Activated CD4-positive, alpha-beta T cell treated with anti-CD3 and anti-CD28 coated beads, Interleukin-2, amount 50 U/mL, for 4 hours (primary cell): Measurements from ENCODE around the gene CGB2.
"Not testable (repeated sequence)": the region's sequence is repeated elsewhere in the genome, so short reads cannot be mapped to it uniquely, and the experiment has no call there.

Source experiments
- DNase-seq, 2 experiments: peaks; one replicate each; pipeline ENCODE4 v3.0.0-alpha.2; 2020

CGB2 gene

DNA sequence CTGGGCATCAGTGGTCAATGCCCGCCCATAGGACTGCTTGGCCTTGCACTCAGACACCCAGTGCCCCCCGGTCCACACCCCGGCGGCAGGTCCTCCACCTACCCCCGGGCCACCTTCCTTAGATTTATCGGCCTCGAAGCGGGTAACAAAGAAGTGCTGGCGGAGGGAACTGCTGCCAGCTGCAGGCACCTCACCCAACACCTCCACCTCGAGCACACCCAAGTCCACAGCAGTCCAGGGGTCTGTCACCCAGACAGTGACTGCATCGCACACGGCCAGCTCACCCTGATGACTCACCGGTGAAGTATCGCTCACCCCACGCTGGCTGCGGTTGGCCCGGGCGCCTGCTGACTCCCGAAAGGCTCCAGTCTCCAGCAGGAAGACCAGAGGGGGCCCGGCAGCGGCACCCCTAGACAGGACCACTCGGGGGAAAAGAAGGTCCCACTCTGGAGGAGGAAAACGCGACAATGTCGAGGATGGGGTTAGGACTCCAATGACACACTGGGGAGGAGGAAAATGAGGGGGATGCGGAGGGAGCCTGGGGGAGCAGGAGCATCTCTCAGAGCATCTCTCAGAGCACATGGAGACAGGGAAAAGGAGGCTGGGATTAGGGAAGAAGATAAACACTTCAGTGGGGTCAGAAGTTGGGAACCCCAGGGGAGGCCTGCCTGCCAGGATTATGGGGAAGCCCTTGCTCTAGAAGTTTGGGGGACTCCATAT lies 7.0 kb downstream of the CGB2 start:
- DNase-seq, result not testable (repeated sequence)

DNA sequence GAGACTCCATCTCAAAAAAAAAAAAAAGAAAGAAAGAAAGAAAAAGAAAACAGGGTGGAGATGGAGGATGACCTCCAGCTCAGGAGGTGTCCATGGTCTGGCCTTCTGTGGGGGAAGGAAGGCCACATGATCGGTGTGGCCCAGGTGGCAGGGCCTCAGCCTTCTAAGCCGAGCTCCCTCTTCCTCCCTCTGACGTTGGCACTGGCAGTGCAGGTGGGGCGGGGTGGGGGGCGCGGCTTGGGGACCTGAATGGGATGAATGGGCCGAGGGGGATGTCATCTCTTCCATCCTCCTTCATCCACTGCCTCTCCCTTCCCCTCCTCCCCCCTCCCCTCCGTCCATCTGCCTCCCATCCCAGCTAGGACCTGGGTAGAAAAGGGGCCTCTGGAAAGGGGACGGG lies 8.0 kb downstream of the CGB2 start:
- not testable (repeated sequence) for DNase-seq

DNA sequence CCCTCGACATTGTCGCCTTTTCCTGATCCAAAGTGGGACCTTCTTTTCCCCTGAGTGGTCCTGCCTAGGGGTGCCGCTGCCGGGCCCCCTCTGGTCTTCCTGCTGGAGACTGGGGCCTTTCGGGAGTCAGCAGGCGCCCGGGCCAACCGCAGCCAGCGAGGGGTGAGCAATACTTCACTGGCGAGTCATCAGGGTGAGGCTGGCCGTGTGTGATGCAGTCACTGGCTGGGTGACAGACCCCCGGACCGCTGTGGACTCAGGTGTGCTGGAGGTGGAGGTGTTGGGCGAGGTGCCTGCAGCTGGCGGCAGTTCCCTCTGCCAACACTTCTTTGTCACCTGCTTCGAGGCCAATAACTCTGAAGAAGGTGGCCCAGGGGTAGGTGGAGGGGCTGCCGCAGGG lies 10.5 kb downstream of the CGB2 start:
- no peak for DNase-seq

DNA sequence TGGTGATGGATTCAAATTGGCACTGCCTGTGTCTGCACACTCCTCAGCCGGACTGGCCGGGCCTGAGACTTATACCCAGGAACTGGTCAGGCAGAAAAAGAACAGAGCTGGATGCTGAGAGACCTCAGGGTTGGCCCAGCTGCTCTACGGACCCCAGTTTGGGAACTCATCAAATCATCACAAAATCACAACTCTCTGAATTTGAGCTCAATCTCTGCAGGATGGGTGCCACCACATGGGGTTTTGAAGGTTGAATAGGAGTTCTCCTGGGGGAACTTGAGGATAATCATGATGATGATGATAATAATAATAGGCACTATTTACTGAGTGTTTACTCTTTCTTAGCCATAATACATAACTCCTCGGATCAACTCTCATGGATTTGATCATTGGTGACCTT lies 11.0 kb downstream of the CGB2 start:
- not testable (repeated sequence) for DNase-seq

DNA sequence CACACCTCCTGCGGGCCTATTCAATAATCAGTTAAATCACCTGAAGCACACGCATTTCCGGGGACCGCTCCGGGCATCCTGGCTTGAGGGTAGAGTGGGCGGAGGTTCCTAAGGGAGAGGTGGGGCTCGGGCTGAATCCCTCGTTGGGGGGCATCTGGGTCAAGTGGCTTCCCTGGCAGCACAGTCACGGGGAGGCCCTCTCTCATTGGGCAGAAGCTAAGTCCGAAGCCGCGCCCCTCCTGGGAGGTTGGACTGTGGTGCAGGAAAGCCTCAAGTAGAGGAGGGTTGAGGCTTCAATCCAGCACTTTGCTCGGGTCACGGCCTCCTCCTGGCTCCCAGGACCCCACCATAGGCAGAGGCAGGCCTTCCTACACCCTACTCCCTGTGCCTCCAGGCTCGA lies 11.9 kb downstream of the CGB2 start, which contains the start of gene CGB5:
CGB5 (plus strand) TSS at position 301 of the 400 bp plus-strand sequence. CDS start 362 bp downstream, outside the sequence.
- not testable (repeated sequence) for DNase-seq

DNA sequence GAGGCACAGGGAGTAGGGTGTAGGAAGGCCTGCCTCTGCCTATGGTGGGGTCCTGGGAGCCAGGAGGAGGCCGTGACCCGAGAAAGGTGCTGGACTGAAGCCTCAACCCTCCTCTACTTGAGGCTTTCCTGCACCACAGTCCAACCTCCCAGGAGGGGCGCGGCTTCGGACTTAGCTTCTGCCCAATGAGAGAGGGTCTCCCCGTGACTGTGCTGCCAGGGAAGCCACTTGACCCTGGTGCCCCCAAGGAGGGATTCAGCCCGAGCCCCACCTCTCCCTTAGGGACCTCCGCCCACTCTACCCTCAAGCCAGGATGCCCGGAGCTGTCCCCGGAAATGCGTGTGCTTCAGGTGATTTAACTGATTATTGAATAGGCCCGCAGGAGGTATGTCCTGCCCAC lies 17.3 kb downstream of the CGB2 start, which contains the start of gene CGB8:
CGB8 (minus strand) TSS at position 101 of the 400 bp plus-strand sequence. CDS start 372 bp downstream, outside the sequence.
- not testable (repeated sequence) for DNase-seq

DNA sequence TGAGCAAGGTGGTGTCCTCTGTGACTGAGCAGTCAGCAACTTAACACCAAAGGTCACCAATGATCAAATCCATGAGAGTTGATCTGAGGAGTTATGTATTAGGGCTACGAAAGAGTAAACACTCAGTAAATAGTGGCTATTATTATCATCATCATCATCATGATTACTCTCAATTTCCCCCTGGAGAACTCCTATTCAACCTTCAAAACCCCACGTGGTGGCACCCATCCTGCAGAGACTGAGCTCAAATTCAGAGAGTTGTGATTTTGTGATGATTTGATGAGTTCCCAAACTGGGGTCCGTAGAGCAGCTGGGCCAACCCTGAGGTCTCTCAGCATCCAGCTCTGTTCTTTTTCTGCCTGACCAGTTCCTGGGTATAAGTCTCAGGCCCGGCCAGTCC lies 18.1 kb downstream of the CGB2 start:
- not testable (repeated sequence) for DNase-seq

DNA sequence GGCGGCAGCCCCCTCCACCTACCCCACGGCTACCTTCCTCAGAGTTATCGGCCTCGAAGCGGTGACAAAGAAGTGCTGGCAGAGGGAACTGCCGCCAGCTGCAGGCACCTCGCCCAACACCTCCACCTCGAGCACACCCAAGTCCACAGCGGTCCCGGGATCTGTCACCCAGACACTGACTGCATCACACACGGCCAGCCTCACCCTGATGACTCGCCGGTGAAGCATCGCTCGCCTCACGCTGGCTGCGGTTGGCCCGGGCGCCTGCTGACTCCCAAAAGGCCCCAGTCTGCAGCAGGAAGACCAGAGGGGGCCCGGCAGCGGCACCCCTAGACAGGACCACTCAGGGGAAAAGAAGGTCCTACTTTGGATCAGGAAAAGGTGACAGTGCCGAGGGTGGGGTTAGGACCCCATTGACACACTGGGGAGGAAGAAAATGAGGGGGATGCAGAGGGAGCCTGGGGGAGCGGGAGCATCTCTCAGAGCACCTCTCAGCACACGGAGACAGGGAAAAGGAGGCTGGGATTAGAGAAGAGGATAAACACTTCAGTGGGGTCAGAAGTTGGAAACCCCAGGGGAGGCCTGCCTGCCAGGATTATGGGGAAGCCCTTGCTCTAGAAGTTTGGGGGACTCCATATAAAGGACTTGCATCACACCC lies 18.8 kb downstream of the CGB2 start:
- not testable (repeated sequence) for DNase-seq

DNA sequence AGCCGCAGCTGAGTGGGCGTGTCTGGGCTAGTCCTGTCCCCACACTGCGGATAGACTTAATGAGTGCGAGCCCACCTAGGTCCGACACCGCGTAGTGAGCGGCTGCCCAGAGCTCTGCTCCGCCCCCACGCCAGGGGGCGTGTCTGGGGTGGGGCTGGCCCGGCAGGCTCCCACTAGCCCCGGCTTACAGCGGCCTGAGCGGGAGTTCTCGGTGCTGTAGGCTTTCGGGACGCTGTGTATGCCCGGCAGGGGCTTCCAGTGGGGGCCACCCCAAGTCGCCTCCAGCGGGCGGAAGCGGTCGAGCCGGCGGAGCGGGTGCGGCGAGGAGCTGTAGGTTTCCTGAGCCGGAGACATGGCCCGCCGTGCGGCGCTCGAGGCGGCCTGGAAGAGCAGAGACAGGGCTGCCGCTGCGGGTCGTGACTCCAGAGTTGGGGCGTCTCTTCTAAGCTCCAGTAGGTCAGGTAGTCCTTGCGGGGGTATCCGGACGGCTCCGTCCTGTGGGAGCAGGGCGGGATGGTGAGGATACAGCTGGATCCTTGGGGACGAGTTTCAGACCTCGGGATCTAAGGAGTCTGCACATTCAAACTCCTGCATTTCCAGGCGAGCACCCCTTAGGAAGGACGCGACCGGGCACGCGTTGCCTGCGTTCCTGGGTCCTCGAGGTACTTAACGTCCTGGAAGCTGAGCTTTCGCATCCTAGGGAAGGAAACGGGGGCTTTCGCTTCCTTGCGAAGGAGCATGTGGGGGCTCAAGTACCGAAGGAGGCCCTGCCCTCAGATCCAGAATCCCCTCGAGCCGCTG lies 24.6 kb downstream of the CGB2 start:
- peak; percentile 29 for DNase-seq

DNA sequence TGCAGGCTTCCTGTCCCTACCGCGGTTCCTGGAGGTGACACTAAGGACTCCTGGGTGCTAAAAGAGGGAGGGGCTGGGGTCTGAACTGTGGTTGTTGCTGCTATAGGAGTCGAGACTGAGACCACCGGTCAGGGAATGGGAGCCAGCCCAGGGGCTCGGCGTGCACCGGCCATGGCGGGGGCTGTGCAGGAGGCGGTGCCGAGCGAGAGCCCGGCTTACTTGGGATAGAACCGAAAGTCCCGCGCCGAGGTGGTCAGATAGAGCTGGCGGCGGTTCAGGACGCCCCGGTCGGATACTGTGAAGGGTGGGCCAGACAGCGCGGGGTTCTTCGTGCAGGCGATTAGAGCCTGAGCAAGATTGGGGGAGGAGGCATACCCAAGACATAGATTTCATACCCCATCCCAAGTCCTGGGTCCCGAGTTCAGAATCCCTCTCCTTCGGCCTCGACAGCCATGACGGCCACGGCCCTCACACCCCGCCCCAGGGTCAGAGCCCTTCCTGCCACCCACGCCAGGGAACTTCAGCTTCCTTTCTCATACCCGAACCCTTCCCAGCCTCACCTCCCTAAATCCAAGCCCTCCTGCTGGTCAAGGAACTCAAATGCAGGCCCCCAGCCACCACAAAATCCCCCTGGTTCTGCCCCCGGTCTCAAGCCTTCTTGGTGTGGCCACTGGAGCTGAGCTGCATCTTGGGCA lies 25.4 kb downstream of the CGB2 start:
- not testable (repeated sequence) for DNase-seq

DNA sequence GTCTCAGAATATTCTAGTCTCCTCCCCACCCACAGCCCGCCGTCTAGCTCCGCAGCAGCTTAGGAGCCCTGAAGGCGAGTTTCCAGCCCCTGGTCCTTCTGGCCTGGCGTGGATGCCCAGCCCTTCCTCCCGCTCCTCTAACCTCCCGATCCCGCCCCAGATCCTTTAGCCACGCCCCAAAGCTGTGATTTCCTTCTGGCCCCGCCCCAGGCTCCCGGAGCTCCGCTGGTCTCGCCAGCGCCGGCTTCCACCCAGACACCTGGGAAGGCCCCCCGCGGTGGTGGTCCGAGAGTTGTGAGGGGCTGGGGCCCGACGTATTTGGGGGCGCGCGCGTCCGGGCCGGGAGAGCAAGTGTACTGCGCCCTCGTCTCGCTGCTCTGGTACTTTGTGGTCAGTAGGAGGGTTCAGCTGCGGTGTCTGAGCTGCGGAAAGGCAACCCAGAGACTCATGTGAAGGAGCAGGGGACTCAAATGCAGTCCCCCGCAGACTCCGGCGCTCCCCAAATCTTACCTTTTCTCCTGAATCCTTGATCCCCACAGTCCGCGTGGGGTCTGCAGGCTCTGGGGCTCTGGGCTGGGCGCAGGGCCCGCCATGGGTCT lies 26.0 kb downstream of the CGB2 start, which contains the start of gene CGB7:
CGB7 (minus strand) TSS at position 114 of the 599 bp plus-strand sequence. CDS start 2,374 bp downstream, outside the sequence.
- DNase-seq, result peak; percentile 18 to 32

DNA sequence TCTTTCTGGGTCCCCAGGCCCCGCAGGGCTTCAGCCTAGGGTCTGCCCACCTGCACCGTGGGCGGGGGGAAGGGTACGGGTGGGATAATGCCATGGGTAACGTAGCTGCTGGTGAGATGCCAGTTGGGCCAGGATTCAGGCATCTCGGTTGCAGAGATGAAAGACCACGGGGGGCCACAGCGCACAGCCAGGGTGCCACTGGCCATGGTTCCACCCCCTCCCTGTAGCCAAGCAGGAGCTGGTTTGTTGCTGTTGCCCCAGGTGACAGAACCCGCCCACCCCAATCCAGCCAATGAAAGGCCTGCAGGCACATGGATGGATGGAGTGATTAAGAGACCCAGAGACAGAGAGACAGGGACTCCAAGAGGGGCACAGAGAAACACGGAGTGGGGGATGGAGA lies 26.9 kb downstream of the CGB2 start:
- DNase-seq, result no peak

DNA sequence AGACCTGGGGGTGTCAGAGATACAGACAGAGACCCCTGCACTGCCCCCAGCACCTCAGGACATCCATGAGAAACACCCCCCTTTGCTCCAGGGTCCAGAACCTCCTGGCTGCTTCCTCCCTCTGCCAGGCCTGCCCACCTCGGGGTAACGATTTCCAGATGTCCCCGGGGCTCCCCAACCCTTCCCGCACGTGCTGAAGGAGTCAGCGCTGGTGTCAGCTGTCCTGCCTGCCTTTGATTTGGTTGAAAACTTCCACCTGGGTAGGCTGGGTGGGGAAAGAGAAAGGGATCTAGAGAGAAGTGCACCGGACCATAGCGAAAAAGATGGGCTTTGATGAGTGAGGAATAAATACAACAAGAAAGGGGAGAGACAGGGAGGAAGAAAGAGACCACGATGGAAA lies 27.4 kb downstream of the CGB2 start:
- DNase-seq, result no peak

DNA sequence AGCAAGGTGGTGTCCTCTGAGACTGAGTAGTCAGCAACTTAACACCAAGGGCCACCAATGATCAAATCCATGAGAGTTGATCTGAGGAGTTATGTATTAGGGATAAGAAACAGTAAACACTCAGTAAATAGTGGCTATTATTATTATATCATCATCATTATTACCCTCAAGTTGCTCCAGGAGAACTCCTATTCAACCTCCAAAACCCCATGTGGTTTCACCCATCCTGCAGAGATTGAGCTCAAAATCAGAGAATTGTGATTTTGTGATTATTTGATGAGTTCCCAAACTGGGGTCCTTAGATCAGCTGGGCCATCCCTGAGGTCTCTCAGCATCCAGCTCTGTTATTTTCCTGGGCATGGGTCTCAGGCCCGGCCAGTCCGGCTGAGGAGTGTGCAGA lies 29.3 kb downstream of the CGB2 start:
- no peak for DNase-seq

DNA sequence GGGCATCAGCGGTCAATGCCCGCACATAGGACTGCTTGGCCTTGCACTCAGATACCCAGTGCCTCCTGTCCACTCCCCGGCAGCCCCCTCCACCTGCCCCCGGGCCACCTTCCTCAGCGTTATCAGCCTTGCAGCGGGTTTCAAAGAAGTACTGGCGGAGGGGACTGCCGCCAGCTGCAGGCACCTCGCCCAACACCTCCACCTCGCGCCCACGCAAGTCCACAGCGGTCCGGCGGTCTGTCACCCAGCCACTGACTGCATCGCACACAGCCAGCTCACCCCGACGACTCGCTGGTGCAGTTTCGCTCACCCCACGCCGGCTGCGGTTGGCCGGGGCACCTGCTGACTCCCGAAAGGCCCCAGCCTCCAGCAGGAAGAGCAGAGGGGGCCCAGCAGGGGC lies 29.8 kb downstream of the CGB2 start:
- DNase-seq, result no peak

DNA sequence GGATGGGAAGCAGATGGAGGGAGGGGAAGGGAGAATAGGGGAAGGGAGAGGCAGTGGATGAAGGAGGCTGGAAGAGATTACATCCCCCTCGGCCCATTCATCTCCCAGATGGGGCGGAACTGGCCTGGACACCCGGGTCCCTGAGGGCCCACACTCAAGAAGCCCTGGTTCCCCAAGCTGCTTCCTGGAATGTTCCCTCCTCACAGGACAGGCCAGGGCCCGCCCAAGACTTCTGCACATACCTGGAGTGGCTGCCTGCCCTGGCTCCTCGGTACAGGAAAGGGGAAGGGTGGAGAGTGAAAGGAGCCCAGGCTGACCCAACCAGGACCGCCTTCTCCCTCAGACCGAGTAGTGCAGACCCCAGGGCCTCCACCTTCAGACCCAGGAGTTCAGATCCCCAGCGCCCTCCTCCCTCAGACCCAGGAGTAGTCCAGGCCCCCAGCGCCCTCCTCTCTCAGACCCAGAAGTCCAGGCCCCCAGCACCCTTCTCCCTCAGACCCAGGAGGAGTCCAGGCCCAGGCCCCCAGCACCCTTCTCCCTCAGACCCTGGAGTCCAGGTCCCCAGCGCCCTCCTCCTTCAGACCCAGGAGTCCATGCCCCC lies 32.4 kb downstream of the CGB2 start:
- DNase-seq, result no peak

DNA sequence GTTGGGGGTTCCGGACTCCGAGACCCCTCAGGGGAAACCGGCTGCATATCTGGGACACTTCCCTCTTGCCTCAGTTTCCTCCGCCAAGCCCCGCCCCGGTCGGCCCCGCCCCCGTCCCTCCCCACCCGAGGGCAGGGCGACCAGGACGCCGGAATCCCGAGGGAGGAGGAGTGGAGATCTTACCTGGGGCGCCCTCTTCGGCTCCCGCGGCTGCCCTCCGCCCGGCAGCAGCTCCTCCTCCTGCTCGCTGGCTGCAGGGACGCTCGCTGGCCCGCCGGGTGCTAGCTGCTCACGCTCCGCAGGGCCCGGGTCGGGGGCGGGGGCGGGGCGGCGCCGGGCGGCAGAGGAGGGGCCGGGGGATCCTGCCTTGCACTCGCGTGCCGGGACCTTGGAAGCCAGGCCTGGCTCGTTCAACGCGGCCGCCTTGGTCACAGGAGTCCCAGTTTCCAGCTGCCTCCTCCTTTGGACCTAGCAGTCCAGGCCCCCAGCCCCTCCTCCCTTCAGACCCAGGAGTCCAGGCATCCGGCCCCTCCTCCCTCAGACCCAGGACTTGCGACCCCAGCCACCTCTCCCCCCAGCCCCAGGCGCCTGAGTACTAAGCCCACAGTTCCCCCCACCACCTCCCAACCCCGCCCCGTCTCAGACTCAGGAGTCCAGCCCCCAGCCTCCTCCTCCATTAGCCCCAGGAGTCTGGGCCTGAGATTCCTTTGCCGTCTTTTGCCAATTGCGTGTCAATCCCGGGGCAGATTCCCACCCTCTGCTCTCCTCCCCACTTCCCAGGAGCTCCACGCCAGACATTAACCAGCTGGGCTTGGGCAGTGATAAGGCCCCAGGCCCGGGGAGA lies 33.3 kb downstream of the CGB2 start, which contains the start of gene NTF4:
NTF4 (minus strand) TSS at position 51 of the 844 bp plus-strand sequence. CDS start 2,821 bp downstream, outside the sequence.
- no peak for DNase-seq

DNA sequence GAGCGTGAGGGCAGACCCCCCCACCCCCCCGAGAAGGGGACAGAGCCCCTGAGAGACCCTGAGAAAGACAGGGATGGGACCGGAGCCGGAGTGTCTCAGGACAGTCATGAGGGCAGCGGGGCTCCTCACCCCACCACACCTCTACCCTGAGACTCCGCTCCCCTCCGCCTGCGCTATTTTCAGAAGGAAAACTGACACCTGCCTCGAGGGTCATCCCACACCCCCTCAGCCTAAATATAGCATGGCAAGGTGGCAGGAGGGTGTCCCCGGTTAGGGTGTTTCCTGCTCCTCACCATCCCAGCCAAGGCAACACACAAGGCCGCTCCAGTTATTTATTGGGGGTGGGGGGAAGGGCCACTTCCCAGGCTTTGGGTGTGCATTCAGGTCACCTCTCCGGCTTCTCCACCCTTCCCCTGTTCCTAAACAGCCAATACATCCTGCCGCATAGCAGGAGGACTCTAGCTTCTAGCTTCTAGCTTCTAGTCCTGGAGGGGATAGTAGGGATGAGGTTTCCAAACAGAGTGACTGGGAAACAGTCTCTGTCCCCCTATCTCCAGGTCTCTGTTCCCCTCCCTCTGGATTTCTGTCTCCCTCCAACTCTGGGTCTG lies 34.3 kb downstream of the CGB2 start:
- no peak for DNase-seq

DNA sequence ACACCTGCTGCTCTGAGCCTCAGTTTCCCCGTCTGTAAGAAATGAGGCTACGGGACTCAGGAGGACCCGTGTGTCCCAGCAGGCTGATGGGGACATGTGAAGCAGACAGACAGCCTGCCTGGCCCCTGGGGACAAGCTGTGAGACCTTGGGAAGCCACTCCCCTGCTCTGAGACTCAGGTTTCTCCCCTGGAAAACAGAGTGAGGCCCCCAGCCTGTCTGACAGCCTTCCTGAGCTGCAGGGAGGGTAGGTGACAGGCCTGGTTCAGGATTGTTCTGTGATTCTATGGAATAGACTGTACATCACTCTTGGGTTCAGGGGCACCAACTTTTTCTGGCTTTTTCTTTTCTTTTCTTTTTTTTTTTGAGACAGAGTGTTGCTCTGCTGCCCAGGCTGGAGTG lies 35.9 kb downstream of the CGB2 start:
- no peak for DNase-seq

DNA sequence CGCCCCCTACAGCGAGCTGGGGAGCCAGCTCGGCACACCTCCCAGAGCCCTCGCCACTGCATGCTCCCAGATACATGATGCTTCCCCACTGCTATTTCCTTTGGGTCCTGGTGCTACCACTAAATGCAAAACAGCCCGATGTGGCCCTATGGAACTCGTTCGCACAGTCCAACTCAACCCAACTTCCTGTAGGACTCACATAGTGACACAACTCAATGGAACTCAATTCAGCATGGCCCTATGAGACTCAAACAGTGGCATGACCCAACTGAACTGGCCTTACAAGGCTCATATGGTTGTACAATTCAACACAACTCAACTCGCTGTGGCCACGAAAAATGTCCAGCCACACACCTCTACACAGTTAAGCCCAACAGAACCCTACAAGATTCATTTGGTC lies 37.3 kb downstream of the CGB2 start:
- no peak for DNase-seq
